ENCODE measurements around the gene PARD3.

PARD3 gene

GRCh38 chr10:34172936-34173533 is 642.1 kb downstream of the PARD3 start:
- Mint-ChIP-seq H3K9me3 (no peaks in the 10 kb centered on the region), H3K27ac (no peak overlapping the region), H3K4me1 (no peaks in the 10 kb centered on the region), H3K27me3 (peaks cover 8% of the 10 kb centered on the region), H3K4me3 (no peak overlapping the region)
- no peak for ATAC-seq
- no peak for DNase-seq

DNA sequence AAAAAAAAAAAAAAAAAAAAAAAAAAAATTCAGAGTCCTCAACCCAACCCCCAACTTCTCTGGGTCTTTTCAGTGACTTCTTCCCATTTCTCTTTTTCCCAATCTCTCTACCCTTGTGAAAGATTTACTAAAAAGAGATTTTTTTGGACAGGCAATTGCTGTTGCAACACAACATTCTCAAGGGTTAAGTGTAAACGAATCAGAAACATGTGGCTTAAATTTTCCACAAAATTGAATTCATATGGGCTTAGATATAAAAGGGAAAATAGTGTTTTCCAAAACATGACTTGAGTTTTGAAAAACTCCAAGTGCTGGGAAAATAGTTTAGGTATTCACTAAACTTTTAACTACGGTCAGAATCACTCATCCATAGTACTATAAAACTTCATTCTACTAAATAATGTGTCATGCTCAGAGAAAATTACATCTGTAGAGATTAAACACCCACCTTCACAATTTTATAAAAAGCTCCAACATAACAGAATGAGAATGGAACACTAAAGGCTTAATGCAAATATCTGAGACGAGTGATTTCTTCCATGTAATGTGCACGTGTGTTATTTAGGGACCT is 643.1 kb downstream of the PARD3 start:
- no peak overlapping the region for H3K27ac Mint-ChIP-seq
- ATAC-seq: no peak

DNA sequence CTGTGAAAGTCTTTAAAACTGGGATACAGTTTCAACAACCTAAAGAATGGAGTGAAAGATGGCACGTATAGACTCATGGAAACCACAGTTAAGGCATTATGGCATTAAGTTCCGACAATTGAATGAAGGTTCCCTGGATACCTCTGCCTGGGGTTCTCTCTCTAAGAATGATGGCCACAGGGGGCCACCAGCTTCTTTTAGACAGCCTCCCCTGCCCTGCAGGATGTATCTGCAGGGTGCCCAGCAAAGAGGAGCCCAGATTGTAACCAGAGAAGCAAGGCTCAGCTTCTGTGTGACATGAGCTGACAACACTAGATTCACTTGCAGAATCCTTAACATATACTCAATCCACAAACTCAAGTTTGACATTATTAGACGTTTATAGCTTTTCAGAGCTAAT is 645.4 kb downstream of the PARD3 start:
- no peaks in the 10 kb centered on the region for H3K27me3 Mint-ChIP-seq
- H3K4me3 Mint-ChIP-seq: no peak overlapping the region
- H3K9me3 Mint-ChIP-seq: no peaks in the 10 kb centered on the region
- H3K4me1 Mint-ChIP-seq: no peaks in the 10 kb centered on the region
- H3K27ac Mint-ChIP-seq: no peak overlapping the region
- DNase-seq (no peak), ATAC-seq (no peak)

More for the DNA sequence above, 643.1 kb downstream of the PARD3 start:
- no peaks in the 10 kb centered on the region for H3K27me3 Mint-ChIP-seq
- no peak for DNase-seq
- no peaks in the 10 kb centered on the region for H3K9me3 Mint-ChIP-seq
- H3K4me3 Mint-ChIP-seq: no peak overlapping the region
- no peaks in the 10 kb centered on the region for H3K4me1 Mint-ChIP-seq

DNA sequence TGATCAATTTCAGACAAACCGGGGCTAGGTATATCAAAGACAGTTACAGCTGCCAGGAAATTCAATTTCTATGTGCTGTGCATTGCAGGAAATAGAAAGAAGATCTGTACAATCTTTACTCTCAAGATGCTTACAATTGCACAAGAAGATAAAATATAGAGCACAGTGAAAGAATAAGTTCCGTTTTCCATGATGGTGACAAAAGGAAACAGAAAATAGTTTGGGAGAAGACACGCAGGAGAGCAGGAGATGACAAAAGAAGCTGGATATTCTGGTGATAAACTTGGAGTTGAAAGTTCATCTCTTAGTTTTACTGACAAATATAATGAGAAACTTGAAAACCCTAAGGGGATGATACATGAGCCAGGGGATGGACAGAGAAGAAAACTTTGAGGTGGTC is 646.0 kb downstream of the PARD3 start:
- no peak for DNase-seq
- H3K27ac Mint-ChIP-seq: no peak overlapping the region
- no peaks in the 10 kb centered on the region for H3K27me3 Mint-ChIP-seq
- H3K4me1 Mint-ChIP-seq: no peaks in the 10 kb centered on the region
- no peak overlapping the region for H3K4me3 Mint-ChIP-seq
- H3K9me3 Mint-ChIP-seq: no peaks in the 10 kb centered on the region
- ATAC-seq: no peak

DNA sequence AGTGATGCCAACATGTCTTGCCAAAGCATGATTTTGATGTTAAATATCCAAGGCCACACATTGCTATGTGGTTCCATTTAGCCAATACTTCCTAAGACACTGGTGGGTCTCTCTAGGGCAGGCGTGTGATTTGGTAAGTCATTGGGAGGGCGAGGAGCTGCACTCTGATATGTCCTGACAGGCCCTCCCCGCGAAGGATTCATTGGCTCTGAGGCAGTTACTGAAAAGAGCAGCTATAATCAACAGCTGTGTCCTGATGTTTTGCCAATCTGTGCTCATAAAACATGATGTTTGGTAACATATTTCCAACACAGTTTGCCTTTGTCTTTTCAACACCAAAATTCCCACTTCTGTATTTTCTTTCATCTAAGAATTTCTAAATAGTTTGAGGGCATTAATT is 646.7 kb downstream of the PARD3 start:
- Mint-ChIP-seq H3K4me3 (no peak overlapping the region), H3K27me3 (no peaks in the 10 kb centered on the region), H3K4me1 (no peaks in the 10 kb centered on the region), H3K9me3 (no peaks in the 10 kb centered on the region), H3K27ac (no peak overlapping the region)
- ATAC-seq: no peak
- no peak for DNase-seq

DNA sequence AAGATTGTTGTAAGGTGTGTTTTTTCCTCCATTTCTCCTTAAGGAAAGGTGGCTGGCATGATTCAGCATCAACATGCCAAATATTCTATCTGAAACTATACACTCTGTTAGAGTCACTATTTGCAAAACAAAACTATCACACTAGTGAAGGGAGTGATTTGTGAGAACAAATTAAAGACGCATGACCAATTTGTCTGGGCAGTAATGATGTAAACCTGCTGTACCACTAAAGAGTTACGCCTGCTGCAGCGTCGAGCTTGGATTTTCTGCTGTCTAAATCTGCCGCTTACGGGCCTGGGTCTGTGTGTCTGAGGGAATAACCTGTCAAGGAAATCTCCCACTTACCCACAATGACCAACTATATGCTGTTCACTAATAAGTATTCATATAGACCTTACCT is 648.3 kb downstream of the PARD3 start:
- H3K4me3 Mint-ChIP-seq: no peak overlapping the region
- H3K9me3 Mint-ChIP-seq: peaks cover 0 to 6% of the 10 kb centered on the region in 2 donors
- no peaks in the 10 kb centered on the region for H3K27me3 Mint-ChIP-seq
- no peak overlapping the region for H3K27ac Mint-ChIP-seq
- H3K4me1 Mint-ChIP-seq: no peaks in the 10 kb centered on the region
- ATAC-seq: no peak
- DNase-seq: no peak

DNA sequence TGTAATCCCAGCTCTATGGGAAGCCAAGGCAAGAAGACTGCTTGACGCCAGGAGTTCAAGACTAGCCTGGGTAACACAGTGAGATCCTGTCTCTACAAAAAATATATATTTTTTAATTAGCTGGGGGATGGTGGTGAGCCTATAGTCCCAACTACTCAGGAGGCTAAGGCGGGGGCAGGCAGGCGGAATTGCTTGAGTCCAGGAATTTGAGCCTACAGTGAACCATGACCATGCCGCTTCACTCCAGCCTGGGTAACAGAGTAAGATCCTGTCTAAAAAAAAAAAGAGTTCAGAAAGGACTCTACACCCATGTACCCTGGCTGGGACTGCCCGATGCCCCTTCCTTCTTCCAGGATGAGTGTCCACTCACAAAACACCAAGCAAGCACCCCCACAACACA is 648.7 kb downstream of the PARD3 start:
- Mint-ChIP-seq H3K4me3 (no peak overlapping the region), H3K27me3 (no peaks in the 10 kb centered on the region), H3K4me1 (no peaks in the 10 kb centered on the region), H3K9me3 (peaks cover 0 to 6% of the 10 kb centered on the region in 2 donors), H3K27ac (no peak overlapping the region)
- DNase-seq: no peak
- no peak for ATAC-seq

- H3K4me3 Mint-ChIP-seq: no peak overlapping the region
- H3K27me3 Mint-ChIP-seq: no peaks in the 10 kb centered on the region
- no peaks in the 10 kb centered on the region for H3K4me1 Mint-ChIP-seq
- peaks cover 0 to 6% of the 10 kb centered on the region in 2 donors for H3K9me3 Mint-ChIP-seq
- no peak overlapping the region for H3K27ac Mint-ChIP-seq
- DNase-seq: no peak
- no peak for ATAC-seq
Observed at GRCh38 chr10:34164029-34164428, 651.1 kb downstream of the PARD3 start.

- Mint-ChIP-seq H3K9me3 (peaks cover 0 to 6% of the 10 kb centered on the region in 2 donors), H3K4me3 (no peak overlapping the region), H3K27ac (no peak overlapping the region), H3K27me3 (no peaks in the 10 kb centered on the region), H3K4me1 (no peaks in the 10 kb centered on the region)
- ATAC-seq (no peak), DNase-seq (no peak)
Observed at GRCh38 chr10:34163075-34163905, 651.8 kb downstream of the PARD3 start.

GRCh38 chr10:34161777-34162370 is 653.2 kb downstream of the PARD3 start:
- H3K27me3 Mint-ChIP-seq: no peaks in the 10 kb centered on the region
- H3K9me3 Mint-ChIP-seq: peaks cover 0 to 6% of the 10 kb centered on the region in 2 donors
- no peak overlapping the region for H3K27ac Mint-ChIP-seq
- DNase-seq (no peak), ATAC-seq (no peak)
- H3K4me3 Mint-ChIP-seq: no peak overlapping the region
- H3K4me1 Mint-ChIP-seq: no peaks in the 10 kb centered on the region

DNA sequence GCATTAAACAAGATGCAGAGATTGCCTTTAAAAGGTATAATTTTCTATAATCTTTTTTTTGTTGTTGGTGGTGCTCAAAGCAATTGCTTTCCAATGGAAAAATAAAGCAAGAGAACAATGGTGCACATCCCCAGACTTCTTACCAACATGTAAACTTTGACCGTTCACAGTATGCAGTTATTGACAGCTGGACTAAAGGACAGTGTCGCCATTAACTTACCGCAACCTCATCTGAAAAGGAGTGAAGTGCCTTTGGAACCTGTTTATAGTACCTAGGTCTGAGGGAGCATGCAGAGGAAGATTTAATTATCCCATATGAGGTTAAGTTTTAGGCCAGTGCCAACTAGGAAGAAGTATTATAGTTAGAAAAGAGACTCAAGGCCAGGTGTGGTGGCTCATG is 654.5 kb downstream of the PARD3 start:
- H3K4me1 Mint-ChIP-seq: no peaks in the 10 kb centered on the region
- ATAC-seq (no peak), DNase-seq (no peak)
- H3K9me3 Mint-ChIP-seq: peaks cover 0 to 6% of the 10 kb centered on the region in 2 donors
- H3K27ac Mint-ChIP-seq: no peak overlapping the region
- H3K27me3 Mint-ChIP-seq: no peaks in the 10 kb centered on the region
- H3K4me3 Mint-ChIP-seq: no peak overlapping the region

DNA sequence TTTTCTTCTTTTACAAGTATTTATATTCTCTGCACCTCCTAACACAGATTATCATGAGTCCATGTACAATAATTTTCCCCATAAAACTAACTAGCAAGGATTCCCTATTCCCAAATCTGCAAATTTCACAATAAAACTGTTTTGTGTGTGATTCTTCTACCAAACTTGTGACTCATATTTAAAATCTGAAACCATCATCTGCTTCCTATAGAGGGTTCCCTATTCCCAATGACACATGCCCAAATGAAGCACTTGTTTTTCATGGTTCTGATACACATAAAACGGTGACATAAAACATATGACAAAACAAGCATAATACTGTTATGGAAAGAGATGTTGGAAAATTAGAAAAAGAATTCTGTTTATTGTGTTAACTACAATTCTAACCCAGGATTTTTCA is 657.6 kb downstream of the PARD3 start:
- DNase-seq (no peak), ATAC-seq (no peak)
- no peaks in the 10 kb centered on the region for H3K4me1 Mint-ChIP-seq
- peaks cover 0 to 4% of the 10 kb centered on the region in 2 donors for H3K9me3 Mint-ChIP-seq
- H3K27me3 Mint-ChIP-seq: no peaks in the 10 kb centered on the region
- H3K27ac Mint-ChIP-seq: no peak overlapping the region
- no peak overlapping the region for H3K4me3 Mint-ChIP-seq

GRCh38 chr10:34156781-34157425 is 658.2 kb downstream of the PARD3 start:
- H3K27ac Mint-ChIP-seq: no peak overlapping the region
- DNase-seq (no peak), ATAC-seq (no peak)
- no peaks in the 10 kb centered on the region for H3K27me3 Mint-ChIP-seq
- no peaks in the 10 kb centered on the region for H3K9me3 Mint-ChIP-seq
- H3K4me3 Mint-ChIP-seq: no peak overlapping the region
- no peaks in the 10 kb centered on the region for H3K4me1 Mint-ChIP-seq

- no peaks in the 10 kb centered on the region for H3K4me1 Mint-ChIP-seq
- ATAC-seq (no peak), DNase-seq (no peak)
- H3K9me3 Mint-ChIP-seq: no peaks in the 10 kb centered on the region
- no peak overlapping the region for H3K27ac Mint-ChIP-seq
- no peak overlapping the region for H3K4me3 Mint-ChIP-seq
- no peaks in the 10 kb centered on the region for H3K27me3 Mint-ChIP-seq
Observed at GRCh38 chr10:34155812-34156211, 659.3 kb downstream of the PARD3 start.

DNA sequence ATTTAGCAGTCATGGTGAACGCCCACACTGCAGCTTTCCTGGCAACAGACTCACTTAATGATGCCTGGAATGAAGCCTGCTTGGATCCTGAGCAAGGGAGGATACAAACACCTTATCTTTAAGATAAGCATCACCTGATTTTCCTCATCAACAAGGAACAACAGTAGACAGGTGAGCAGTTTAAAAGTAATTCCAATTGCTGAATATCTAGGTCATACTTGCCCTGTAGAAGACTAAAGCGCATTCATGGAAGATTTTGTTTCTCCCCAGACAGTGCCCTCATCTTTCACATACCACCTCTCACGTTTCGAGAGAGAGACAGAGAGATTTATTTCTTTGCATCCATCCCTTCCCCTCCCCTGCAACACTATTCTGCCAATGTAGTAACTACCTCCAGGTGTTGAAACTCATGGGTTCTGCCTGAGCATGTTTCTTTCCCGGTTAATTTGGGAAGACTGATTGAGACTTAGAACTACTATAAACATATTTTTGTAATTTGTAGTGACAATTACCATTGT is 660.7 kb downstream of the PARD3 start:
- Mint-ChIP-seq H3K27me3 (no peaks in the 10 kb centered on the region), H3K9me3 (no peaks in the 10 kb centered on the region), H3K27ac (no peak overlapping the region), H3K4me1 (no peaks in the 10 kb centered on the region), H3K4me3 (no peak overlapping the region)
- ATAC-seq (no peak), DNase-seq (no peak)
